Measurements from ENCODE around the gene PGLYRP2. TPM values are rescaled to one million over a fixed set of nuclear protein-coding genes. Genes with fewer than 3 reads are reported as not detected.
A peak's percentile ranks its signal among the peaks of the same experiment; 100 is the strongest.

Gene PGLYRP2
- total RNA-seq, 2 experiments from 2014 or later = not detected

GRCh38 chr19:15430526-15431120 lies 48.7 kb downstream of the PGLYRP2 start:
- Mint-ChIP-seq H3K27ac (no peak overlapping the region), H3K4me3 (peak overlapping the region; percentile 99), H3K4me1 (ENCODE audit: low read depth) (peaks cover 31% of the 10 kb centered on the region), H3K27me3 (no peaks in the 10 kb centered on the region), H3K36me3 (ENCODE audit: low read depth) (peaks cover 38% of the 10 kb centered on the region), H3K9me3 (no peaks in the 10 kb centered on the region)
- peaks cover 44% of the 10 kb centered on the region for H3K4me1 ChIP-seq (ENCODE audit: insufficient read depth, low read length)
- no peak overlapping the region for H3K4me3 ChIP-seq (ENCODE audit: low read length)
- ChIA-PET CTCF (interaction anchor here (0.6 to 1.7 kb wide), 2 partner anchors 11 to 1063 kb away, joined by 3 to 5 read pairs; partner anchors contain the start of gene AKAP8L), POLR2A (interaction anchor here (1.3 to 2.0 kb wide), 4 partner anchors 11 to 125 kb away, joined by 3 to 11 read pairs (median 4); partner anchors contain the start of gene AKAP8L)
- no peaks in the 10 kb centered on the region for H3K27me3 ChIP-seq (ENCODE audit: control insufficient read depth in 1 of 2, insufficient read depth in 2 of 2, low read length in 2 of 2)
- no peak overlapping the region for H3K27ac ChIP-seq (ENCODE audit: low read depth in 1 of 2, low read length in 2 of 2)
- H3K9me3 ChIP-seq (ENCODE audit: control insufficient read depth in 1 of 2, insufficient read depth in 1 of 2, low read length in 2 of 2) = peaks cover 0 to 6% of the 10 kb centered on the region in 2 experiments
- peaks cover 36% of the 10 kb centered on the region for H3K36me3 ChIP-seq (ENCODE audit: insufficient read depth, low read length)
- DNase-seq (no peak), ATAC-seq (ENCODE audit: poor library complexity) (no peak)
- TF ChIP-seq CTCF (IDR thresholded peaks at IDR 0.05) = no peak
- intact Hi-C loops (cut with DNase I, micrococcal nuclease) = loop anchor here in 1 of 2 experiments (5.0 kb wide), 1 partner anchor 98 kb away; the partner anchor contains the start of gene BRD4

GRCh38 chr19:15429825-15430467 lies 49.4 kb downstream of the PGLYRP2 start:
- Mint-ChIP-seq H3K27me3 (no peaks in the 10 kb centered on the region), H3K36me3 (ENCODE audit: low read depth) (peaks cover 41% of the 10 kb centered on the region), H3K9me3 (no peaks in the 10 kb centered on the region), H3K27ac (no peak overlapping the region), H3K4me3 (peak overlapping the region; percentile 99), H3K4me1 (ENCODE audit: low read depth) (peaks cover 31% of the 10 kb centered on the region)
- no peak overlapping the region for H3K4me3 ChIP-seq (ENCODE audit: low read length)
- TF ChIP-seq CTCF (IDR thresholded peaks at IDR 0.05) = no peak
- ChIA-PET POLR2A (interaction anchor here (1.4 to 2.0 kb wide), 2 partner anchors 11 to 126 kb away, joined by 3 to 11 read pairs; partner anchors contain the start of gene AKAP8L), CTCF (interaction anchor here (0.6 to 2.7 kb wide), 3 partner anchors 10 to 1063 kb away, joined by 3 to 12 read pairs (median 4); partner anchors contain the start of gene AKAP8L)
- intact Hi-C loops (cut with DNase I, micrococcal nuclease) = loop anchor here in 1 of 2 experiments (5.0 kb wide), 1 partner anchor 98 kb away; the partner anchor contains the start of gene BRD4
- no peak overlapping the region for H3K27ac ChIP-seq (ENCODE audit: low read depth in 1 of 2, low read length in 2 of 2)
- peaks cover 44% of the 10 kb centered on the region for H3K4me1 ChIP-seq (ENCODE audit: insufficient read depth, low read length)
- DNase-seq = peak in 1 of 14 experiments; percentile 19
- peaks cover 42% of the 10 kb centered on the region for H3K36me3 ChIP-seq (ENCODE audit: insufficient read depth, low read length)
- peaks cover 0 to 6% of the 10 kb centered on the region in 2 experiments for H3K9me3 ChIP-seq (ENCODE audit: control insufficient read depth in 1 of 2, insufficient read depth in 1 of 2, low read length in 2 of 2)
- no peak for ATAC-seq (ENCODE audit: poor library complexity)
- no peaks in the 10 kb centered on the region for H3K27me3 ChIP-seq (ENCODE audit: control insufficient read depth in 1 of 2, insufficient read depth in 2 of 2, low read length in 2 of 2)

- peaks cover 48% of the 10 kb centered on the region for H3K36me3 ChIP-seq (ENCODE audit: insufficient read depth, low read length)
- peaks cover 0 to 6% of the 10 kb centered on the region in 2 experiments for H3K9me3 ChIP-seq (ENCODE audit: control insufficient read depth in 1 of 2, insufficient read depth in 1 of 2, low read length in 2 of 2)
- ChIA-PET POLR2A (interaction anchor here (1.0 to 2.0 kb wide), 2 partner anchors 10 to 50 kb away, joined by 3 to 11 read pairs; partner anchors contain the start of gene AKAP8L), CTCF (interaction anchor here (0.6 to 2.7 kb wide), 2 partner anchors 10 to 338 kb away, joined by 4 to 12 read pairs; partner anchors contain the start of gene AKAP8L)
- Mint-ChIP-seq H3K9me3 (no peaks in the 10 kb centered on the region), H3K4me1 (ENCODE audit: low read depth) (peaks cover 31% of the 10 kb centered on the region), H3K4me3 (peak overlapping the region; percentile 56), H3K27me3 (no peaks in the 10 kb centered on the region), H3K27ac (no peak overlapping the region), H3K36me3 (ENCODE audit: low read depth) (peaks cover 41% of the 10 kb centered on the region)
- DNase-seq (no peak), ATAC-seq (ENCODE audit: poor library complexity) (no peak)
- H3K27ac ChIP-seq (ENCODE audit: low read depth in 1 of 2, low read length in 2 of 2) = no peak overlapping the region
- TF ChIP-seq CTCF (IDR thresholded peaks at IDR 0.05) = no peak
- H3K4me3 ChIP-seq (ENCODE audit: low read length) = no peak overlapping the region
- no peaks in the 10 kb centered on the region for H3K27me3 ChIP-seq (ENCODE audit: control insufficient read depth in 1 of 2, insufficient read depth in 2 of 2, low read length in 2 of 2)
- peaks cover 44% of the 10 kb centered on the region for H3K4me1 ChIP-seq (ENCODE audit: insufficient read depth, low read length)
- intact Hi-C loops (cut with DNase I, micrococcal nuclease) = no loop called here
Measured at GRCh38 chr19:15428956-15429824, 50.1 kb downstream of the PGLYRP2 start.

Data from CD4-positive, alpha-beta T cell (primary cell).